Medulla oblongata (tissue), 1 donor: Measurements from ENCODE around the gene MYO1A.
A peak's percentile ranks its signal among the peaks of the same experiment; 100 is the strongest.

Source experiments
- DNase-seq: peaks from one replicate; pipeline ENCODE4 v3.0.0-alpha.2; 2015; ENCODE audit errors: extremely low spot score

The MYO1A gene

GRCh38 chr12:57016348-57016747 lies 33.6 kb downstream of the MYO1A start, which contains the start of gene TAC3:
TSS of gene TAC3 (minus strand) at chr12:57016529. CDS start at chr12:57015797, 732 bp downstream.
- DNase-seq, result no peak

- no peak for DNase-seq
These were observed 37.1 kb downstream of the MYO1A start for GRCh38 chr12:57012600-57013465.

GRCh38 chr12:57011438-57012424 lies 38.2 kb downstream of the MYO1A start:
- no peak for DNase-seq

- no peak for DNase-seq
These were observed 39.2 kb downstream of the MYO1A start for GRCh38 chr12:57010627-57011247.

GRCh38 chr12:57009949-57010626 lies 39.8 kb downstream of the MYO1A start:
- no peak for DNase-seq

GRCh38 chr12:57008178-57008577 lies 41.8 kb downstream of the MYO1A start:
- peak; percentile 72 for DNase-seq

- no peak for DNase-seq
These were observed 43.0 kb downstream of the MYO1A start for GRCh38 chr12:57006809-57007475.

GRCh38 chr12:57005980-57006808 lies 43.7 kb downstream of the MYO1A start, which contains the start of gene ZBTB39:
TSS of gene ZBTB39 (minus strand) at chr12:57006546. CDS start at chr12:57004917, 1,629 bp downstream.
- DNase-seq, result peak; percentile 53

- DNase-seq, result no peak
These were observed 45.3 kb downstream of the MYO1A start for GRCh38 chr12:57004651-57005050.

GRCh38 chr12:57003395-57003794 lies 46.5 kb downstream of the MYO1A start:
- DNase-seq, result no peak

- peak; percentile 49 for DNase-seq
These were observed 48.5 kb downstream of the MYO1A start for GRCh38 chr12:57001448-57001906.

GRCh38 chr12:57000393-57000792 lies 49.5 kb downstream of the MYO1A start:
- no peak for DNase-seq

GRCh38 chr12:56999456-56999855 lies 50.5 kb downstream of the MYO1A start:
- DNase-seq, result no peak

- DNase-seq, result no peak
These were observed 50.9 kb downstream of the MYO1A start for GRCh38 chr12:56998981-56999380.

GRCh38 chr12:56998316-56998715 lies 51.6 kb downstream of the MYO1A start:
- no peak for DNase-seq

GRCh38 chr12:56996793-56997545 lies 53.0 kb downstream of the MYO1A start:
- DNase-seq, result no peak

- DNase-seq, result no peak
These were observed 53.9 kb downstream of the MYO1A start for GRCh38 chr12:56995930-56996496.

- DNase-seq, result no peak
These were observed 54.6 kb downstream of the MYO1A start for GRCh38 chr12:56995201-56995929.
